IPS-20b (cell line): Measurements from ENCODE around the gene TRIM50.
"Not testable (repeated sequence)": the region's sequence is repeated elsewhere in the genome, so short reads cannot be mapped to it uniquely, and the experiment has no call there.

Experiments used
- H3K27ac ChIP-seq: one replicate; pipeline ENCODE4 v1.5.1; 2013; ENCODE audit warnings: low read length
- H3K27me3 ChIP-seq: 2 replicates; pipeline ENCODE4 v1.6.1; 2013; ENCODE audit warnings: mild to moderate bottlenecking, low read length, inconsistent platforms; ENCODE audit not compliant: insufficient read depth
- H3K36me3 ChIP-seq: 2 replicates; pipeline ENCODE4 v1.6.1; 2013; ENCODE audit warnings: low read depth, mild to moderate bottlenecking, inconsistent platforms, low read length, moderate library complexity; ENCODE audit not compliant: insufficient read depth
- H3K4me1 ChIP-seq: 2 replicates; pipeline ENCODE4 v1.6.1; 2013; ENCODE audit warnings: mild to moderate bottlenecking, control low read depth, inconsistent platforms, low read length, moderate library complexity; ENCODE audit not compliant: insufficient read depth
- H3K4me3 ChIP-seq: 2 replicates; pipeline ENCODE4 v1.5.1; 2013; ENCODE audit warnings: mild to moderate bottlenecking, low read length, inconsistent platforms
- H3K9ac ChIP-seq: 2 replicates; pipeline ENCODE4 v1.6.1; 2013; ENCODE audit warnings: low read depth, mild to moderate bottlenecking, inconsistent platforms, low read length, moderate library complexity
- H3K9me3 ChIP-seq: 2 replicates; pipeline ENCODE4 v1.6.1; 2013; ENCODE audit warnings: mild to moderate bottlenecking, low read depth, low read length, inconsistent platforms; ENCODE audit not compliant: insufficient read depth

The TRIM50 gene

GRCh38 chr7:73308665-73309214, 19.1 kb downstream of the TRIM50 start, which contains the start of gene NSUN5:
TSS of gene NSUN5 (minus strand) at chr7:73308826. CDS start at chr7:73308790, 36 bp downstream.
- Histone ChIP-seq H3K4me3 (peak within 1 kb of the TSS; percentile 78), H3K27ac (peak within 1 kb of the TSS; percentile 14), H3K9ac (peak within 1 kb of the TSS; percentile 87; the same call in 1 of the 2 replicates), H3K4me1 (no peaks in the 10 kb centered on the region), H3K27me3 (peaks cover 8% of the 10 kb centered on the region; the same call in 1 of the 2 replicates), H3K36me3 (peaks cover 33% of the 10 kb centered on the region), H3K9me3 (no peaks in the 10 kb centered on the region)

DNA sequence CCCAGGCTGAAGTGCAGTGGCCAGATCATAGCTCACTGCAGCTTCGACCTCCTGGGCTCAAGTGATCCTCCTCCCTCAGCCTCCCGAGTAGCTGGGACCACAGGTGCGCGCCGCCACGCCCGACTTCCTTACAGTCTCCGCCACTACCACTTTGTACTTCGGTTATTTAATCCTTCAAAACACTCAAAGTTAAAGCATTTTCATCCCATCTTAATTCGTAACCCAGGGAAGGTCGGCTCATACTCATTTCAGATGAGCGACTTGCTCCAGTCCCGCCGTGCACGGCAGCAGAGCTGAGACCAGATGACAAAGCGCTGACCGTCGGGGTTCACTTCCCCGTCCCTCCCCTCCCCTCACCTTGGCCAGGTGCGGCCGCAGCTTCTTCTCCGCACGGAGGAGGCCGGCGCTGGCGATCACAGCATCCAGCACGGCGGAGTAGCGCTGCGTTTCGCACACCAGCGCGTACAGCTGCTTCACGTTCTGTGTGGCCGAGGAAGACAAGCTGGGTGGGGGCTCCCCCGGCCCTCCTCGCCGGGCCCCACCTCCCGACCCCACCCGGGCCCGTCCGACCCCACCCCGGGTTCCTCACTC, 19.7 kb downstream of the TRIM50 start:
- Histone ChIP-seq H3K9ac (peak overlapping the region; percentile 87; the same call in 1 of the 2 replicates), H3K4me1 (no peaks in the 10 kb centered on the region), H3K36me3 (peaks cover 38% of the 10 kb centered on the region), H3K27ac (peak overlapping the region; percentile 14), H3K4me3 (peak overlapping the region; percentile 78), H3K9me3 (no peaks in the 10 kb centered on the region), H3K27me3 (peaks cover 8% of the 10 kb centered on the region; the same call in 1 of the 2 replicates)

DNA sequence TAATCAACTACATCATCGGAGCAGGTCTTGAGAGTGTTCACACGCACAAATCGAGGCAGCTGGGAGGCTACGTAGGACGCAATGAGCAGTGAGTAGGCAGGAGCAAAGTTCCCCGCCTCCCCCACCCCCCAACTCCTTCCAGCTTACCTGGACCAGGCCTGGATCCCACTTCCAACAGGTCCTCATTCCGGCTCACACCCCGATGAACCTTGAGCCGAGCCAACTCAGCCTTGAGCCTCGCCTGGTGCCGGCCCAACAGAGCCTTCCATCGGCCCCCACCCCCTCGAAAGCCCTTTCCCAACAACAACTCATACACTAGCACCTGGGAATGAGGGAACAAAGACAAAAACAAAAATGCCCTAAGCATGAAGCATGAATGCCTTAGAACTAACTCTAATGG, 20.4 kb downstream of the TRIM50 start:
- Histone ChIP-seq H3K4me3 (peak overlapping the region; percentile 78), H3K9ac (peak overlapping the region; percentile 87; the same call in 1 of the 2 replicates)

GRCh38 chr7:73304612-73305387, 23.1 kb downstream of the TRIM50 start:
- H3K9me3 ChIP-seq, H3K9ac ChIP-seq, H3K4me3 ChIP-seq, H3K27me3 ChIP-seq, H3K4me1 ChIP-seq, H3K27ac ChIP-seq: not testable (repeated sequence)
- peaks cover 43% of the 10 kb centered on the region for H3K36me3 ChIP-seq

More for the DNA sequence above, 20.4 kb downstream of the TRIM50 start:
- no peaks in the 10 kb centered on the region for H3K9me3 ChIP-seq
- H3K4me1 ChIP-seq, result no peaks in the 10 kb centered on the region
- H3K36me3 ChIP-seq, result peaks cover 43% of the 10 kb centered on the region
- H3K27me3 ChIP-seq, result peaks cover 8% of the 10 kb centered on the region; the same call in 1 of the 2 replicates
- H3K27ac ChIP-seq, result no peak overlapping the region

DNA sequence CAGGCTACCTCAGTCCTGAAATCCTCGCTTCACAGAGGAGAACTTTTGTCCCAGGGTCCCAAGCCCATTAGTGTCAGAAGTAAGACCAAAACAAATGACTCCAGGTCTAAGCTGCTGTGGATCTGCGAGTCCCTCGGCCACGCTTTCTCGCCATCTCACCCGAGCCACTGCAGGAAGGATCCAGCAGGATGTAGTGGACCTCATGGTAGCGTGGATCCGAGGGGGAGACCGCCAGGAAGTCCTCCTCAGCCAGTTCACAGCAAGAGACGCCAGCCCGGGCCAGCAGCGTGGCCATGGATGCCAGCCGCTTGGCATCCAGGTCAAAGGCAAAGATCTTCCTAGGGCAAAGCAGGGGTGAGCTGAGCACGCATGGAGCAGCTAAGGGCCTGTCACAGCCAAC, 23.8 kb downstream of the TRIM50 start:
- no peak overlapping the region for H3K4me3 ChIP-seq

GRCh38 chr7:73303546-73303945, 24.3 kb downstream of the TRIM50 start:
- Histone ChIP-seq H3K4me1 (no peaks in the 10 kb centered on the region), H3K9me3 (no peaks in the 10 kb centered on the region), H3K9ac (no peak overlapping the region), H3K4me3 (no peak overlapping the region), H3K27me3 (no peaks in the 10 kb centered on the region), H3K27ac (no peak overlapping the region), H3K36me3 (peaks cover 43% of the 10 kb centered on the region)

More for the DNA sequence above, 23.8 kb downstream of the TRIM50 start:
- H3K27ac ChIP-seq, result no peak overlapping the region
- H3K4me1 ChIP-seq, result no peaks in the 10 kb centered on the region
- no peak overlapping the region for H3K9ac ChIP-seq
- H3K27me3 ChIP-seq, result no peaks in the 10 kb centered on the region
- peaks cover 43% of the 10 kb centered on the region for H3K36me3 ChIP-seq
- H3K9me3 ChIP-seq, result no peaks in the 10 kb centered on the region

DNA sequence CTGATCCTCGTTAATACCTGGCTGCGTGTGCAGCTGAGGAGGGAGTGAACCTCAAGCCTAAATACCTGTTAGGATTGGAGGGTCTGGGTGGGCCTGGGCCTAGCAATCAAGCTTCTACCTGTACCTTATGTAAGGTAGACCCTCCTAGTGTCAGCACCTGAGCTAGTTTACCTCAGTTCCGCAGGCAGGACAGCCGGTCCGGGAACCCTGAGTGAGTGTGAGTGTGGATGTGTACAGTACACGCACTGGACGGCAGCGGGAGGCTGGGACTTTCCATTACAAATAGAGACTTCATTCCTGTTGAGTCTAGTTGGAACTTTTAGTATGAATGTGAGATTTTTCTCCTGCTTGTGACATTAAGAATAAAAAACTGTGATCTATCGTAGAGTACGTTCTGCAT, 25.0 kb downstream of the TRIM50 start:
- H3K27ac ChIP-seq, H3K4me1 ChIP-seq, H3K27me3 ChIP-seq, H3K9me3 ChIP-seq, H3K9ac ChIP-seq, H3K4me3 ChIP-seq: not testable (repeated sequence)
- H3K36me3 ChIP-seq, result peaks cover 43% of the 10 kb centered on the region

GRCh38 chr7:73301108-73301507, 26.8 kb downstream of the TRIM50 start:
- H3K9me3 ChIP-seq, H3K9ac ChIP-seq, H3K4me1 ChIP-seq, H3K27me3 ChIP-seq, H3K27ac ChIP-seq, H3K4me3 ChIP-seq: not testable (repeated sequence)
- H3K36me3 ChIP-seq, result peaks cover 33% of the 10 kb centered on the region

GRCh38 chr7:73299812-73300211, 28.1 kb downstream of the TRIM50 start:
- not testable (repeated sequence) for H3K9me3 ChIP-seq, H3K4me3 ChIP-seq, H3K27me3 ChIP-seq, H3K9ac ChIP-seq, H3K27ac ChIP-seq, H3K4me1 ChIP-seq
- peaks cover 21% of the 10 kb centered on the region; the same call in 1 of the 2 replicates for H3K36me3 ChIP-seq

- H3K36me3 ChIP-seq, H3K4me1 ChIP-seq, H3K9ac ChIP-seq, H3K27ac ChIP-seq, H3K4me3 ChIP-seq, H3K9me3 ChIP-seq, H3K27me3 ChIP-seq: not testable (repeated sequence)
These were observed 30.2 kb downstream of the TRIM50 start for GRCh38 chr7:73297706-73298105.

- H3K27ac ChIP-seq, H3K36me3 ChIP-seq, H3K9me3 ChIP-seq, H3K27me3 ChIP-seq, H3K4me1 ChIP-seq, H3K4me3 ChIP-seq, H3K9ac ChIP-seq: not testable (repeated sequence)
These were observed 30.6 kb downstream of the TRIM50 start for GRCh38 chr7:73297235-73297634.

GRCh38 chr7:73277210-73277609, 50.7 kb downstream of the TRIM50 start:
- H3K4me1 ChIP-seq, H3K4me3 ChIP-seq, H3K27me3 ChIP-seq, H3K9me3 ChIP-seq, H3K9ac ChIP-seq, H3K36me3 ChIP-seq, H3K27ac ChIP-seq: not testable (repeated sequence)
